Measurements from ENCODE around the gene SH3RF1. TPM values are rescaled to one million over a fixed set of nuclear protein-coding genes. Genes with fewer than 3 reads are reported as not detected.
"Not testable (repeated sequence)": the region's sequence is repeated elsewhere in the genome, so short reads cannot be mapped to it uniquely, and the experiment has no call there.

SH3RF1 gene
- total RNA-seq, 1 experiment from 2014 or later: 15.3 TPM

DNA sequence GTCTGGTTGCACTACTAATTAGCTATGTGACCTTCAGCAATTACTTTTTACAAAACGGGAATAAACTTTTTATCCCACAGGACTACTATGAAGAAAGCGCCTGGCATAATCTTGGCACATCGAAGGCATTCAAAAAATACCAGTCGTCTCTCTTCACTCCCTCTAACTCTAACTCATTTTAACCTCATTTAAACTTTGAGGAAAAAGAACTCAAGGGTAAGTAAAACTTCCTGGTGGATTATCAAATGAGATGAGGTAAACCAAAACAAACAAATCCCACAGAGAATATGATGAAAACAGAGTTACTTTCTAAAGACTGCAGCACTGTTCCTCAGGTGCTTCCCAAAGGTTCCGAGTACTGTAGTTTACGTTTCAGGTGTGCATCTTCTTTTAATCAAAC lies 66.9 kb downstream of the SH3RF1 start:
- no peak overlapping the region for H2BK20ac ChIP-seq (ENCODE audit: low read depth, low read length, poor library complexity, severe bottlenecking)
- H2AFZ ChIP-seq (ENCODE audit: low read length): no peak overlapping the region
- H3K4me2 ChIP-seq (ENCODE audit: insufficient read depth, insufficient read length, low read length): no peak overlapping the region
- no peak overlapping the region for H3K23ac ChIP-seq (ENCODE audit: insufficient read length, low read depth, low read length)
- peaks cover 21 to 32% of the 10 kb centered on the region in 2 experiments for H3K4me1 Mint-ChIP-seq
- no peaks in the 10 kb centered on the region for H3K27me3 ChIP-seq (ENCODE audit: insufficient read depth, low read length)
- no peak for DNase-seq
- H2AK5ac ChIP-seq (ENCODE audit: insufficient read length, low read length): no peak overlapping the region
- no peak overlapping the region for H3K18ac ChIP-seq (ENCODE audit: insufficient read length, low read depth, low read length)
- no peaks in the 10 kb centered on the region for H3K9me3 ChIP-seq (ENCODE audit: control insufficient read depth, low read depth, low read length)
- no peak overlapping the region for H3K27ac ChIP-seq (ENCODE audit: insufficient read length, low read depth, low read length)
- H2BK120ac ChIP-seq (ENCODE audit: low read depth, low read length, poor library complexity, severe bottlenecking): no peak overlapping the region
- H4K8ac ChIP-seq (replicated peaks; ENCODE audit: insufficient read length, low read depth, low read length): no peak overlapping the region
- WGBS (ENCODE audit: extremely low coverage, insufficient read length, low lambda C conversion rate): 100% methylated on average over 1 of the region's 6 CpGs
- H3K79me2 ChIP-seq (ENCODE audit: insufficient read depth, low read length): no peaks in the 10 kb centered on the region; the same call in 1 of the 2 replicates
- H3T11ph ChIP-seq (ENCODE audit: low read length): no peak overlapping the region
- H4K5ac ChIP-seq (ENCODE audit: insufficient read length, low read depth, low read length): no peak overlapping the region
- no peaks in the 10 kb centered on the region; the same call in 1 of the 2 replicates for H3K27me3 Mint-ChIP-seq (ENCODE audit: low read depth)
- H3K9ac ChIP-seq (ENCODE audit: extremely low read depth, insufficient read length, low read length): no peak overlapping the region
- H3K56ac ChIP-seq (ENCODE audit: insufficient read length, low read depth, low read length): no peak overlapping the region
- no peaks in the 10 kb centered on the region for H3K79me1 ChIP-seq (ENCODE audit: insufficient read depth, low read depth, low read length, poor library complexity, severe bottlenecking)
- H3K23me2 ChIP-seq (ENCODE audit: insufficient read length, low read depth, low read length, poor library complexity, severe bottlenecking): no peaks in the 10 kb centered on the region
- no peak overlapping the region for H2BK12ac ChIP-seq (ENCODE audit: insufficient read length, low read depth, low read length)
- H3K27ac Mint-ChIP-seq: no peak overlapping the region
- peaks cover 1 to 4% (median 4%) of the 10 kb centered on the region in 3 experiments; a peak in 3 of 7 replicates for H3K36me3 Mint-ChIP-seq (ENCODE audit: insufficient read depth in 1 of 3, low read depth in 3 of 3)
- H3K4me1 ChIP-seq (ENCODE audit: insufficient read depth, low read length): no peaks in the 10 kb centered on the region
- TF ChIP-seq CTCF (conservative IDR thresholded peaks at IDR 0.05): no peak
- H3K14ac ChIP-seq (ENCODE audit: insufficient read depth, low read length): no peak overlapping the region
- no peaks in the 10 kb centered on the region for H4K20me1 ChIP-seq (ENCODE audit: control insufficient read depth, insufficient read depth, insufficient read length)
- no peak overlapping the region for H3K4ac ChIP-seq (ENCODE audit: low read depth, low read length)
- H2BK5ac ChIP-seq (ENCODE audit: insufficient read length, low read length): no peak overlapping the region
- H4K91ac ChIP-seq (ENCODE audit: insufficient read length, low read depth, low read length): no peak overlapping the region
- no peak overlapping the region for H2BK15ac ChIP-seq (ENCODE audit: low read depth, low read length)
- no peak overlapping the region for H3K4me3 Mint-ChIP-seq
- no peaks in the 10 kb centered on the region for H3K9me3 Mint-ChIP-seq

DNA sequence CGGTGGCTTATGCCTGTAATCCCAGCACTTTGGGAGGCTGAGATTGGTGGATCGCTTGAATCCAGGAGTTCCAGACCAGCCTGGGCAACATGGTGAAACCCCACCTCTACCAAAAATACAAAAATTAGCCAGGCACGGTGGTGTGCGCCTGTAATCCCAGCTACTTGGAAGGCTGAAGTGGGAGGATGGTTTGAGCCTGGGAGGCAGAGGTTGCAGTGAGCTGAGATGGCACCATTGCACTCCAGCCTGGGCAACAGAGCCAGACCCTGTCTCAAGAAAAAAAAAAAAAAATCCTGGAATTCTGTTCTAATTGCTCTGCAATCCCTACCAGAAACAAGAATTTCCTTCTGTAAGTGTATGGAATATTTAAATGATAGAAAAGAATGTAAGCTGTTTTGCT lies 67.5 kb downstream of the SH3RF1 start:
- WGBS (ENCODE audit: extremely low coverage, insufficient read length, low lambda C conversion rate): no CpG with 5 or more reads among the region's 4 CpGs
- H4K91ac ChIP-seq (ENCODE audit: insufficient read length, low read depth, low read length); H3K27ac ChIP-seq (ENCODE audit: insufficient read length, low read depth, low read length); DNase-seq; H3K79me1 ChIP-seq (ENCODE audit: insufficient read depth, low read depth, low read length, poor library complexity, severe bottlenecking); H3K27me3 Mint-ChIP-seq (ENCODE audit: low read depth); H3K18ac ChIP-seq (ENCODE audit: insufficient read length, low read depth, low read length); H3K4me2 ChIP-seq (ENCODE audit: insufficient read depth, insufficient read length, low read length); H3K9me3 ChIP-seq (ENCODE audit: control insufficient read depth, low read depth, low read length); H3K4me3 Mint-ChIP-seq; H2BK12ac ChIP-seq (ENCODE audit: insufficient read length, low read depth, low read length); H3K23me2 ChIP-seq (ENCODE audit: insufficient read length, low read depth, low read length, poor library complexity, severe bottlenecking); H3K36me3 Mint-ChIP-seq (ENCODE audit: insufficient read depth in 1 of 3, low read depth in 3 of 3); H2BK15ac ChIP-seq (ENCODE audit: low read depth, low read length); H3K79me2 ChIP-seq (ENCODE audit: insufficient read depth, low read length); H2BK5ac ChIP-seq (ENCODE audit: insufficient read length, low read length); H3K4me1 ChIP-seq (ENCODE audit: insufficient read depth, low read length); H3K14ac ChIP-seq (ENCODE audit: insufficient read depth, low read length); H3K56ac ChIP-seq (ENCODE audit: insufficient read length, low read depth, low read length); H3K9me3 Mint-ChIP-seq; H2BK20ac ChIP-seq (ENCODE audit: low read depth, low read length, poor library complexity, severe bottlenecking); H2BK120ac ChIP-seq (ENCODE audit: low read depth, low read length, poor library complexity, severe bottlenecking); H3T11ph ChIP-seq (ENCODE audit: low read length); H4K5ac ChIP-seq (ENCODE audit: insufficient read length, low read depth, low read length); H4K20me1 ChIP-seq (ENCODE audit: control insufficient read depth, insufficient read depth, insufficient read length); H3K27ac Mint-ChIP-seq; H3K4ac ChIP-seq (ENCODE audit: low read depth, low read length); H3K9ac ChIP-seq (ENCODE audit: extremely low read depth, insufficient read length, low read length); H3K23ac ChIP-seq (ENCODE audit: insufficient read length, low read depth, low read length); H4K8ac ChIP-seq (replicated peaks; ENCODE audit: insufficient read length, low read depth, low read length); H2AFZ ChIP-seq (ENCODE audit: low read length); H3K27me3 ChIP-seq (ENCODE audit: insufficient read depth, low read length); H2AK5ac ChIP-seq (ENCODE audit: insufficient read length, low read length): not testable (repeated sequence)
- H3K4me1 Mint-ChIP-seq: peaks cover 20 to 31% of the 10 kb centered on the region in 2 experiments

Measured in H9 (cell line).